Measurements from ENCODE around the gene SPDEF. TPM values are rescaled to one million over a fixed set of nuclear protein-coding genes. Genes with fewer than 3 reads are reported as not detected.

SPDEF gene
- total and polyA plus RNA-seq, 4 donors = 0.17 to 0.36 (median 0.21) TPM

- Histone ChIP-seq H3K9me3 (ENCODE audit: control insufficient read depth, insufficient read depth, low read length) (peaks cover 2% of the 10 kb centered on the region), H3K27me3 (ENCODE audit: control insufficient read depth, insufficient read depth, low read length) (no peaks in the 10 kb centered on the region), H3K27ac (ENCODE audit: low read depth, low read length) (no peak overlapping the region), H3K4me1 (ENCODE audit: control insufficient read depth, insufficient read depth, low read length) (peaks cover 47% of the 10 kb centered on the region), H3K4me3 (ENCODE audit: low read depth, low read length) (no peak overlapping the region), H3K36me3 (ENCODE audit: control insufficient read depth, insufficient read depth, low read length) (no peaks in the 10 kb centered on the region)
- DNase-seq (ENCODE audit: low read depth in 4 of 6, low spot score in 6 of 6) = peak in 1 of 6 donors; percentile 11
- 71% methylated on average over 4 of the region's 5 CpGs for WGBS (ENCODE audit: insufficient coverage)
Measured at GRCh38 chr6:34512738-34513115, 43.4 kb downstream of the SPDEF start.

GRCh38 chr6:34511915-34512737, 44.0 kb downstream of the SPDEF start:
- Histone ChIP-seq H3K9me3 (ENCODE audit: control insufficient read depth, insufficient read depth, low read length) (peaks cover 2% of the 10 kb centered on the region), H3K4me1 (ENCODE audit: control insufficient read depth, insufficient read depth, low read length) (peaks cover 47% of the 10 kb centered on the region), H3K4me3 (ENCODE audit: low read depth, low read length) (no peak overlapping the region), H3K36me3 (ENCODE audit: control insufficient read depth, insufficient read depth, low read length) (no peaks in the 10 kb centered on the region), H3K27me3 (ENCODE audit: control insufficient read depth, insufficient read depth, low read length) (no peaks in the 10 kb centered on the region), H3K27ac (ENCODE audit: low read depth, low read length) (no peak overlapping the region)
- 51% methylated on average over 10 of the region's 12 CpGs for WGBS (ENCODE audit: insufficient coverage)
- DNase-seq (ENCODE audit: low read depth in 4 of 6, low spot score in 6 of 6) = no peak

GRCh38 chr6:34511214-34511914, 44.8 kb downstream of the SPDEF start:
- peaks cover 2% of the 10 kb centered on the region for H3K9me3 ChIP-seq (ENCODE audit: control insufficient read depth, insufficient read depth, low read length)
- no peaks in the 10 kb centered on the region for H3K36me3 ChIP-seq (ENCODE audit: control insufficient read depth, insufficient read depth, low read length)
- H3K27me3 ChIP-seq (ENCODE audit: control insufficient read depth, insufficient read depth, low read length) = no peaks in the 10 kb centered on the region
- 66% methylated on average over 3 of the region's 6 CpGs for WGBS (ENCODE audit: insufficient coverage)
- H3K4me3 ChIP-seq (ENCODE audit: low read depth, low read length) = no peak overlapping the region
- H3K4me1 ChIP-seq (ENCODE audit: control insufficient read depth, insufficient read depth, low read length) = peaks cover 39% of the 10 kb centered on the region
- peak in 2 of 6 donors; percentile 88 to 90 for DNase-seq (ENCODE audit: low read depth in 4 of 6, low spot score in 6 of 6)
- H3K27ac ChIP-seq (ENCODE audit: low read depth, low read length) = no peak overlapping the region

GRCh38 chr6:34510299-34510698, 45.8 kb downstream of the SPDEF start:
- Histone ChIP-seq H3K4me3 (ENCODE audit: low read depth, low read length) (no peak overlapping the region), H3K27ac (ENCODE audit: low read depth, low read length) (no peak overlapping the region), H3K27me3 (ENCODE audit: control insufficient read depth, insufficient read depth, low read length) (no peaks in the 10 kb centered on the region), H3K36me3 (ENCODE audit: control insufficient read depth, insufficient read depth, low read length) (no peaks in the 10 kb centered on the region), H3K9me3 (ENCODE audit: control insufficient read depth, insufficient read depth, low read length) (peaks cover 2% of the 10 kb centered on the region), H3K4me1 (ENCODE audit: control insufficient read depth, insufficient read depth, low read length) (peaks cover 29% of the 10 kb centered on the region)
- 90% methylated on average over 4 of the region's 4 CpGs for WGBS (ENCODE audit: insufficient coverage)
- no peak for DNase-seq (ENCODE audit: low read depth in 4 of 6, low spot score in 6 of 6)

- H3K27ac ChIP-seq (ENCODE audit: low read depth, low read length) = no peak overlapping the region
- H3K36me3 ChIP-seq (ENCODE audit: control insufficient read depth, insufficient read depth, low read length) = no peaks in the 10 kb centered on the region
- 100% methylated on average over 3 of the region's 4 CpGs for WGBS (ENCODE audit: insufficient coverage)
- H3K27me3 ChIP-seq (ENCODE audit: control insufficient read depth, insufficient read depth, low read length) = no peaks in the 10 kb centered on the region
- peaks cover 2% of the 10 kb centered on the region for H3K9me3 ChIP-seq (ENCODE audit: control insufficient read depth, insufficient read depth, low read length)
- H3K4me1 ChIP-seq (ENCODE audit: control insufficient read depth, insufficient read depth, low read length) = peaks cover 24% of the 10 kb centered on the region
- no peak overlapping the region for H3K4me3 ChIP-seq (ENCODE audit: low read depth, low read length)
- DNase-seq (ENCODE audit: low read depth in 4 of 6, low spot score in 6 of 6) = no peak
Measured at GRCh38 chr6:34509782-34510181, 46.3 kb downstream of the SPDEF start.

- Histone ChIP-seq H3K9me3 (ENCODE audit: control insufficient read depth, insufficient read depth, low read length) (peaks cover 2% of the 10 kb centered on the region), H3K27me3 (ENCODE audit: control insufficient read depth, insufficient read depth, low read length) (no peaks in the 10 kb centered on the region), H3K36me3 (ENCODE audit: control insufficient read depth, insufficient read depth, low read length) (no peaks in the 10 kb centered on the region), H3K27ac (ENCODE audit: low read depth, low read length) (no peak overlapping the region), H3K4me3 (ENCODE audit: low read depth, low read length) (no peak overlapping the region), H3K4me1 (ENCODE audit: control insufficient read depth, insufficient read depth, low read length) (peaks cover 10% of the 10 kb centered on the region)
- DNase-seq (ENCODE audit: low read depth in 4 of 6, low spot score in 6 of 6) = no peak
- WGBS (ENCODE audit: insufficient coverage) = 90% methylated on average over 1 of the region's 3 CpGs
Measured at GRCh38 chr6:34508425-34508824, 47.7 kb downstream of the SPDEF start.

GRCh38 chr6:34506718-34507117, 49.4 kb downstream of the SPDEF start:
- peaks cover 3% of the 10 kb centered on the region for H3K4me1 ChIP-seq (ENCODE audit: control insufficient read depth, insufficient read depth, low read length)
- H3K27ac ChIP-seq (ENCODE audit: low read depth, low read length) = no peak overlapping the region
- no peak for DNase-seq (ENCODE audit: low read depth in 4 of 6, low spot score in 6 of 6)
- H3K9me3 ChIP-seq (ENCODE audit: control insufficient read depth, insufficient read depth, low read length) = peaks cover 2% of the 10 kb centered on the region
- WGBS (ENCODE audit: insufficient coverage) = 38% methylated on average over 4 of the region's 5 CpGs
- H3K4me3 ChIP-seq (ENCODE audit: low read depth, low read length) = no peak overlapping the region
- no peaks in the 10 kb centered on the region for H3K27me3 ChIP-seq (ENCODE audit: control insufficient read depth, insufficient read depth, low read length)
- H3K36me3 ChIP-seq (ENCODE audit: control insufficient read depth, insufficient read depth, low read length) = no peaks in the 10 kb centered on the region

- 88% methylated on average over 10 of the region's 10 CpGs for WGBS (ENCODE audit: insufficient coverage)
- Histone ChIP-seq H3K9me3 (ENCODE audit: control insufficient read depth, insufficient read depth, low read length) (peaks cover 6% of the 10 kb centered on the region), H3K4me3 (ENCODE audit: low read depth, low read length) (no peak overlapping the region), H3K27ac (ENCODE audit: low read depth, low read length) (no peak overlapping the region), H3K4me1 (ENCODE audit: control insufficient read depth, insufficient read depth, low read length) (no peaks in the 10 kb centered on the region), H3K36me3 (ENCODE audit: control insufficient read depth, insufficient read depth, low read length) (no peaks in the 10 kb centered on the region), H3K27me3 (ENCODE audit: control insufficient read depth, insufficient read depth, low read length) (no peaks in the 10 kb centered on the region)
- DNase-seq (ENCODE audit: low read depth in 4 of 6, low spot score in 6 of 6) = no peak
Measured at GRCh38 chr6:34497411-34497810, 58.7 kb downstream of the SPDEF start.

GRCh38 chr6:34496103-34496685, 59.9 kb downstream of the SPDEF start:
- Histone ChIP-seq H3K36me3 (ENCODE audit: control insufficient read depth, insufficient read depth, low read length) (no peaks in the 10 kb centered on the region), H3K9me3 (ENCODE audit: control insufficient read depth, insufficient read depth, low read length) (peaks cover 6% of the 10 kb centered on the region), H3K4me3 (ENCODE audit: low read depth, low read length) (no peak overlapping the region), H3K4me1 (ENCODE audit: control insufficient read depth, insufficient read depth, low read length) (peaks cover 2% of the 10 kb centered on the region), H3K27ac (ENCODE audit: low read depth, low read length) (no peak overlapping the region), H3K27me3 (ENCODE audit: control insufficient read depth, insufficient read depth, low read length) (no peaks in the 10 kb centered on the region)
- 59% methylated on average over 6 of the region's 9 CpGs for WGBS (ENCODE audit: insufficient coverage)
- peak in 1 of 6 donors; percentile 10 for DNase-seq (ENCODE audit: low read depth in 4 of 6, low spot score in 6 of 6)

Measured in spinal cord (tissue), 10 donors.